Loucy (cell line): ENCODE data around the gene CAPZA1.

Source experiments
- H2AFZ ChIP-seq: fragments of 200-600 bp; sonication (generic); 2 replicates; pipeline ENCODE4 v1.6.0; 2016; ENCODE audit warnings: antibody characterized with exemption, mild to moderate bottlenecking, low read length, moderate library complexity
- H3F3A ChIP-seq: fragments of 200-600 bp; 2 replicates; pipeline ENCODE4 v1.6.0; 2016; ENCODE audit warnings: antibody characterized with exemption, low read depth, mild to moderate bottlenecking
- H3K27me3 ChIP-seq: fragments of 200-600 bp; sonication (generic); 2 replicates; pipeline ENCODE4 v1.6.1; 2014; ENCODE audit warnings: low read length, mild to moderate bottlenecking; ENCODE audit not compliant: insufficient read depth, poor library complexity, severe bottlenecking
- H3K36me3 ChIP-seq: fragments of 200-600 bp; sonication (generic); 2 replicates; pipeline ENCODE4 v1.6.1; 2016; ENCODE audit warnings: low read length; ENCODE audit not compliant: insufficient read depth
- H3K4me1 ChIP-seq: fragments of 200-600 bp; sonication (generic); 2 replicates; pipeline ENCODE4 v1.5.1; 2014; ENCODE audit warnings: low read length, mild to moderate bottlenecking; ENCODE audit not compliant: insufficient read depth, poor library complexity, severe bottlenecking
- H3K4me2 ChIP-seq: fragments of 200-600 bp; sonication (generic); 2 replicates; pipeline ENCODE4 v1.6.0; 2014; ENCODE audit warnings: antibody characterized with exemption, low read length, low read depth, mild to moderate bottlenecking; ENCODE audit not compliant: poor library complexity, severe bottlenecking
- H3K4me3 ChIP-seq: fragments of 200-600 bp; sonication (generic); 2 replicates; pipeline ENCODE4 v1.5.1; 2014; ENCODE audit warnings: low read length, mild to moderate bottlenecking, mixed read lengths; ENCODE audit not compliant: poor library complexity, severe bottlenecking
- H3K79me2 ChIP-seq: fragments of 200-600 bp; sonication (generic); 2 replicates; pipeline ENCODE4 v1.6.1; 2014; ENCODE audit warnings: low read length; ENCODE audit not compliant: insufficient read depth
- H3K9ac ChIP-seq: fragments of 200-600 bp; sonication (generic); 2 replicates; pipeline ENCODE4 v1.6.0; 2014; ENCODE audit warnings: mild to moderate bottlenecking, low read depth, low read length, moderate library complexity; ENCODE audit not compliant: poor library complexity, severe bottlenecking
- H3K9me2 ChIP-seq: fragments of 200-600 bp; sonication (generic); replicated peaks from 2 replicates; pipeline ENCODE4 v1.6.1; 2016; ENCODE audit warnings: low read depth, low read length, mixed read lengths
- H3K9me3 ChIP-seq: fragments of 200-600 bp; sonication (generic); 2 replicates; pipeline ENCODE4 v1.6.1; 2014; ENCODE audit warnings: mild to moderate bottlenecking, antibody characterized with exemption, low read length, low read depth; ENCODE audit not compliant: insufficient read depth
- H4K20me1 ChIP-seq: fragments of 200-600 bp; sonication (generic); 2 replicates; pipeline ENCODE4 v1.6.0; 2014; ENCODE audit warnings: antibody characterized with exemption, low read length, mild to moderate bottlenecking; ENCODE audit not compliant: insufficient read depth, poor library complexity, severe bottlenecking
- CTCF ChIP-seq: fragments of 200-600 bp; sonication (generic); conservative IDR thresholded peaks from 2 replicates; pipeline ENCODE4 v1.5.1; 2014; ENCODE audit warnings: mild to moderate bottlenecking, antibody characterized with exemption, low read length
- EZH2phosphoT487 ChIP-seq: fragments of 200-600 bp; IDR thresholded peaks from 2 replicates; pipeline ENCODE4 v1.6.1; 2018; ENCODE audit warnings: antibody characterized with exemption, mild to moderate bottlenecking, moderate library complexity, borderline replicate concordance

The CAPZA1 gene

GRCh38 chr1:112711670-112712069, 92.0 kb downstream of the CAPZA1 start:
- Histone ChIP-seq H3K9me3 (no peaks in the 10 kb centered on the region), H3K36me3 (no peaks in the 10 kb centered on the region), H3K4me3 (no peak overlapping the region), H3K79me2 (peaks cover 3% of the 10 kb centered on the region), H3K4me2 (no peak overlapping the region), H3K4me1 (peaks cover 11% of the 10 kb centered on the region), H3K27me3 (no peaks in the 10 kb centered on the region), H3K9ac (no peak overlapping the region), H3K9me2 (no peaks in the 10 kb centered on the region), H4K20me1 (no peaks in the 10 kb centered on the region), H2AFZ (no peak overlapping the region), H3F3A (no peaks in the 10 kb centered on the region)
- TF ChIP-seq CTCF, result no peak
- no peak for TF ChIP-seq EZH2phosphoT487

GRCh38 chr1:112712191-112712590, 92.6 kb downstream of the CAPZA1 start:
- Histone ChIP-seq H3F3A (no peaks in the 10 kb centered on the region), H3K9me2 (no peaks in the 10 kb centered on the region), H3K4me3 (no peak overlapping the region), H3K4me1 (peaks cover 11% of the 10 kb centered on the region), H3K79me2 (no peaks in the 10 kb centered on the region), H3K27me3 (no peaks in the 10 kb centered on the region), H4K20me1 (no peaks in the 10 kb centered on the region), H3K4me2 (no peak overlapping the region), H2AFZ (no peak overlapping the region), H3K36me3 (no peaks in the 10 kb centered on the region), H3K9me3 (no peaks in the 10 kb centered on the region), H3K9ac (no peak overlapping the region)
- TF ChIP-seq EZH2phosphoT487, result no peak
- TF ChIP-seq CTCF, result no peak

- no peaks in the 10 kb centered on the region for H3K9me2 ChIP-seq
- H3K4me3 ChIP-seq, result no peak overlapping the region
- H3K4me1 ChIP-seq, result peaks cover 8% of the 10 kb centered on the region
- no peak overlapping the region for H2AFZ ChIP-seq
- H3K4me2 ChIP-seq, result no peak overlapping the region
- H3K79me2 ChIP-seq, result no peaks in the 10 kb centered on the region
- H3K27me3 ChIP-seq, result no peaks in the 10 kb centered on the region
- H3K9me3 ChIP-seq, result no peaks in the 10 kb centered on the region
- H3K36me3 ChIP-seq, result no peaks in the 10 kb centered on the region
- no peaks in the 10 kb centered on the region for H4K20me1 ChIP-seq
- no peaks in the 10 kb centered on the region for H3F3A ChIP-seq
- no peak overlapping the region for H3K9ac ChIP-seq
- TF ChIP-seq CTCF (no peak), EZH2phosphoT487 (no peak)
Observed at GRCh38 chr1:112712701-112713128, 93.1 kb downstream of the CAPZA1 start.
